WERI-Rb-1 (cell line): ENCODE measurements around the gene ELOVL7.
"Not testable (repeated sequence)": the region's sequence is repeated elsewhere in the genome, so short reads cannot be mapped to it uniquely, and the experiment has no call there.

ENCODE experiments used
- DNase-seq: peaks from one replicate; pipeline ENCODE4 v3.0.0-alpha.2; 2020
- H3K27ac ChIP-seq: fragments of 250-450 bp; sonication (Bioruptor Pico); 2 replicates; pipeline ENCODE4 v1.5.1; 2020; ENCODE audit warnings: mild to moderate bottlenecking, moderate library complexity
- H3K27me3 ChIP-seq: fragments of 250-450 bp; sonication (Bioruptor Pico); 2 replicates; pipeline ENCODE4 v1.5.1; 2021; ENCODE audit warnings: mild to moderate bottlenecking, low read depth, moderate library complexity; ENCODE audit not compliant: insufficient read depth, severe bottlenecking
- H3K36me3 ChIP-seq: fragments of 250-450 bp; sonication (Bioruptor Pico); 2 replicates; pipeline ENCODE4 v1.5.1; 2020; ENCODE audit warnings: mild to moderate bottlenecking, moderate library complexity
- H3K4me3 ChIP-seq: 2 replicates; pipeline ENCODE4 v1.5.1; 2011; ENCODE audit warnings: low read depth, mild to moderate bottlenecking, control low read depth, low read length
- H3K9me3 ChIP-seq: fragments of 250-450 bp; sonication (Bioruptor Pico); 2 replicates; pipeline ENCODE4 v1.5.1; 2021; ENCODE audit warnings: mild to moderate bottlenecking, moderate library complexity; ENCODE audit not compliant: severe bottlenecking
- CTCF ChIP-seq: IDR thresholded peaks from 2 replicates; pipeline ENCODE4 v1.5.1; 2011; ENCODE audit warnings: low read depth, mild to moderate bottlenecking, control low read depth, inconsistent platforms, low read length

The ELOVL7 gene

DNA sequence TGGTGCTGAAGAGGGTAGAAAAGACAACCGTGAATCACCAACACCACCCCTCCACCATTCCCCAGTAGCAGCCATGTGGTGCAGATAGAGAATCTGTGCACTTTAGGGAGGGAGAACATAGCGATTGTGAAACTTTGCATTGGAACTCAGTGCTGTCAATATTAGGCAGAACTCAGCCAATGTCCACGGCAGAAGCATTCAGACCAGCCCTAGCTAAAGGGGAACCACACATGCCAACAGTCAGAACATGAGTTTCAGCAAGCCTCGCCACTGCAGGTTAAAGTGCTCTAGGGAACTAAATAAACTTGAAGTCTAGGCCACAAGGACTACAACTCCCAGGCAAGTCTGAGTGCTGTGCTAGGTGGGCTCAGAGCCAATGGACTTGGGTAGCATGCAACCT is 105.6 kb downstream of the ELOVL7 start:
- H3K27me3 ChIP-seq, result no peaks in the 10 kb centered on the region
- no peak overlapping the region for H3K4me3 ChIP-seq
- no peaks in the 10 kb centered on the region for H3K36me3 ChIP-seq
- DNase-seq, result no peak
- H3K27ac ChIP-seq, result no peak overlapping the region
- no peaks in the 10 kb centered on the region for H3K9me3 ChIP-seq
- no peak for TF ChIP-seq CTCF

- not testable (repeated sequence) for H3K9me3 ChIP-seq, H3K27me3 ChIP-seq, DNase-seq, H3K36me3 ChIP-seq, H3K27ac ChIP-seq, H3K4me3 ChIP-seq
Observed at GRCh38 chr5:60730858-60731257, 113.2 kb downstream of the ELOVL7 start.

DNA sequence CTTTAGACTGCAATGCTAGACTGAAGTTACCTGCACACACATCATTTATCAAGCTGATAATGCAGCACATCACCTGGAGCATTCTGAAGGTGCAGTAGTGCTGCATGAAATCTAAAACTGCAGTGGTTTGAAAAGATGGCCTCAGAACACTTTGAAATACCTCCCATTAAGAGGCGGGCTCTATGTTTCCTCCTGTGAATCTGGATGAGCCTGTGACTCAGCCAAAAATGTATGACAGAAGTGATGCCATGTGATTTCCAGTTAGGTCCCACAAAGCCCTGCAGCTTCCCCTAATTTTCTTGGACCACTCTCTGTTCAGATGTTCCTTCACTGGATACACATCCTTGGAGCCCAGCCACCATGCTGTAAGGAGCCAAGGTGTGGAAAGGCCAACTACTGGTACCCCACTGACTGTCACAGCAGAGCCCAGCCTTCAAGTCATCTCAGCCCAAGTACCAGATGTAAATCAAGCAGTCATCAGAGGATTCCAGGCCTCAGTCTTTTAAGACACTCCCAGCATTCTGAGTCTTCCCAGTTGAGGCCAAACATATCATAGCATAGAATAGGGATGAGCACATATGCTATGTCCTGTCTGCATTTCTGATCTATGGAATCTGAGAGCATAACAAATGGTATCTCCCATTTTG is 116.9 kb downstream of the ELOVL7 start:
- Histone ChIP-seq H3K9me3 (no peaks in the 10 kb centered on the region), H3K27me3 (no peaks in the 10 kb centered on the region), H3K36me3 (no peaks in the 10 kb centered on the region), H3K27ac (no peak overlapping the region), H3K4me3 (no peak overlapping the region)
- TF ChIP-seq CTCF, result no peak
- no peak for DNase-seq

DNA sequence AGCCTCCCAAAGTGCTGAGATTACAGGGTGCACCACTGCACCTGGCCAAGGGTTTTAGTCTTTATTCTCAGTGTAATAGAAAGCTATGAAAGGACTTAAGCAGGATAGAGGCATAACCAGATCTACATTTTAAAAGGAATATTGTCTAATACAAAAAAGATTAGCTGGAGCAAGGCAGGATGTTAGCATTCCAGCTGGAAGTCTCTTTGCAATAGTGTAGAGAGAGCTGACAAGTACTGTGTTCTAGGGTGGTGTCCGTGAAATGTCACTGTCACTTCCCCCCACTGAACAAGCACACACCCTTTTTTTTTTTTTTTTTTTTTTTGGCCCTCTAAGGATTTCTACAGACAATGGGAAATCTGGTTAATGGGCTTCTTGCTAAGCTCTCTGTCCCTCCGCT is 119.9 kb downstream of the ELOVL7 start:
- no peaks in the 10 kb centered on the region for H3K27me3 ChIP-seq
- no peak for DNase-seq
- H3K9me3 ChIP-seq, result no peaks in the 10 kb centered on the region
- H3K4me3 ChIP-seq, result no peak overlapping the region
- no peak overlapping the region for H3K27ac ChIP-seq
- no peaks in the 10 kb centered on the region for H3K36me3 ChIP-seq
- no peak for TF ChIP-seq CTCF

- no peak for TF ChIP-seq CTCF
- H3K27me3 ChIP-seq, result no peaks in the 10 kb centered on the region
- H3K9me3 ChIP-seq, result no peaks in the 10 kb centered on the region
- DNase-seq, result no peak
- no peaks in the 10 kb centered on the region for H3K36me3 ChIP-seq
- H3K4me3 ChIP-seq, result no peak overlapping the region
- H3K27ac ChIP-seq, result no peak overlapping the region
Observed at GRCh38 chr5:60722416-60722815, 121.7 kb downstream of the ELOVL7 start.

- no peak for TF ChIP-seq CTCF
- no peaks in the 10 kb centered on the region for H3K36me3 ChIP-seq
- no peak overlapping the region for H3K27ac ChIP-seq
- H3K4me3 ChIP-seq, result no peak overlapping the region
- no peaks in the 10 kb centered on the region for H3K27me3 ChIP-seq
- H3K9me3 ChIP-seq, result peaks cover 2% of the 10 kb centered on the region
- DNase-seq, result no peak
Observed at GRCh38 chr5:60719329-60719728, 124.7 kb downstream of the ELOVL7 start.
